Measurements from ENCODE around the gene VAV3.

Gene VAV3

DNA sequence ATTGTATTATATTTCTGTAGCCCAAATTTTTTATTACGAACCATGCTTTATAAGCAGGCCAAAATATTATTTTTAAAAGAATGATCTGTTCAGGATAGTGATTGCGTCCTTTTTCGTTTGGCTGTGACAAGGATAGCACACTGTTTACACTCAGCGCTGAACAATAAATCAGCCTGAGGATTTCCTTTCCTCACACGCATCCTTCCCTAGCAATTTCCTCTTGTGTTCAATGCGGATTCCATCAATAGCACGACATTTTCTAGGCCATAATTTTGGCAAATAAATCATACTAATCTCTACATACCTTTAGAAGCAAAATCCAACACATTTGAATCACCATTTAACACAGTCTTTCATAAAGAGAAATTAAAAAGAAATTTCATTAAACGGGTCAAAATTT lies 1.6 kb upstream of the VAV3 start:
- H3K36me3 ChIP-seq (ENCODE audit: control insufficient read depth, low read depth, low read length), result no peaks in the 10 kb centered on the region
- peaks cover 28% of the 10 kb centered on the region for H3K27me3 ChIP-seq (ENCODE audit: control insufficient read depth, insufficient read depth, low read length)
- H3K27ac ChIP-seq (ENCODE audit: low read length), result no peak overlapping the region
- H3K9me3 ChIP-seq (ENCODE audit: control insufficient read depth, low read depth, low read length), result no peaks in the 10 kb centered on the region
- H3K4me3 ChIP-seq (ENCODE audit: low read length), result no peak overlapping the region
- H3K9ac ChIP-seq (ENCODE audit: low read length), result no peak overlapping the region
- peaks cover 12% of the 10 kb centered on the region for H3K4me1 ChIP-seq (ENCODE audit: control insufficient read depth, low read depth, low read length)

DNA sequence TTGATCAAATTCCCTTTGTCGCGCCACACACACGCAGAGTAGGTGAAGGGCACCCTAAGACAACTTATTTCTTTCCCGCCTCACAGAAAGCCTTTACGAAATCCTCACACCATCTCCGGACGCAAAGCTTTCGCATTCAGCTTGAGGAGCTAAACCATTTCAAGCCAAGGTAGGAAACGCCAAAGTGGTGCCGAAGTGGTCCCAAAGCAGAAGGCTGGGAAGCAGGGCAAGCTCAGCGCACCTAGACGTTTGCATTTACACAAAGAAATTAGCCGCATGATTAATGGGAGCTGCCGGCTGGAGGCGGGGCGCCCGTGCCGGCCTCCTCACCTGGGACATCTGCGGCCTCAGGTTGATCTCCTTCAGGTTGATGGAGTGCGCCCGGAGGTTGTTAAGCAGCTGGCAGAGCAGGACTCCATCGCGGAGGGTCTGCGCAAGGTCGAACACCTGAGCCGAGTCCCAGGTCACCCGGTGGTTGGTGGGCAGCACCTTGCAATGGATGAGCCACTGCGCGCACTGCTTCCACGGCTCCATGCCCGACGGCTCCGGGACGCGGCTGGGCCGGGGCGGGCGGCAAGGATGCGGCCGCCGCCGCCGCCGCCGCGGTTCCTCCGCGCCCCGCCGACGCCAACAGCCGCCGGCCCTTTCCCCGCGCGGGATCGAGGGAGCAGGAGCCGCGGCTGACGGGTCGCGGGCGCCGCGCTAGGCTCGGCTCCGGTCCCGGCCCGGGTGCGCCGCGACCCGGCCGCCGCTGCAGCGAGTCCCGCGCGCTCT lies 457 bp downstream of the VAV3 start:
- H3K4me1 ChIP-seq (ENCODE audit: control insufficient read depth, low read depth, low read length), result peaks cover 12% of the 10 kb centered on the region
- peak overlapping the region; percentile 80 for H3K4me3 ChIP-seq (ENCODE audit: low read length)
- H3K27me3 ChIP-seq (ENCODE audit: control insufficient read depth, insufficient read depth, low read length), result peaks cover 28% of the 10 kb centered on the region
- no peak overlapping the region for H3K27ac ChIP-seq (ENCODE audit: low read length)
- H3K9me3 ChIP-seq (ENCODE audit: control insufficient read depth, low read depth, low read length), result no peaks in the 10 kb centered on the region
- H3K9ac ChIP-seq (ENCODE audit: low read length), result peak overlapping the region; percentile 57
- no peaks in the 10 kb centered on the region for H3K36me3 ChIP-seq (ENCODE audit: control insufficient read depth, low read depth, low read length)

DNA sequence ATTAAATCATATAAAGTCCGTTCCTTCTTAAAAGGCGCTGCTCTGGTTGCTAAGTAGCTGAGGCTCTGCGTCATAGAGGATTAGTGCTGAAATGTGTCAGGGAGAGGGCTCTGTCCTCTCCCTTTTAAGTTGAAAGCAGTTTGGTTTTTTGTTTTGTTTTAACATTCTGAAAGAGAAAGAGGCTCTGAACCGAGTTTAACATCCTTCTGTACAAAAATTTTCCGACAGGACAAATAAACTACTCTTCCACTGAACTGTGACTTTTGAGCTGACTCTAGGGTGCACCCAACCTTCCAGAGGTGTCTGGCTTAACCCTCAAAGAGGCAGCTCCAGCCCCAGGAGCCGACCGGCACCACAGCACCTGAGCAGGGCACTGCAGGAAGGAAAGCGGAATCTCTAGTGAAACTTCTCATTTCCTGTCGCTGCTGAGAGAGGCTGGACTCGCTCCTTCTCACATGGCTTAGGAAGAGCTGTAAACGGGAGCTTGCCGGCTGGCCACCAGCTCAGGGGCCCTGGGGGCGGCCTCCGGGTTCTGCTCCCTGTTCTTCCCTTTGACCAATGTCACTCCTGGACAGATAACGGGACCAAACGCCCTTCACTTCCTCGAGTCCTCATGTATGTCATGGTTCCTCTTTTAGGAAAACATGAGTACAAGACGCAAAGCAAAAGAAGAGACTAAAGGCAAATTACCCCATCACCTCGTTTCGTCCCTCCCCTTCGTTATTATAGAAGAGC lies 1.2 kb downstream of the VAV3 start:
- no peaks in the 10 kb centered on the region for H3K9me3 ChIP-seq (ENCODE audit: control insufficient read depth, low read depth, low read length)
- H3K4me3 ChIP-seq (ENCODE audit: low read length), result peak overlapping the region; percentile 80
- H3K27me3 ChIP-seq (ENCODE audit: control insufficient read depth, insufficient read depth, low read length), result peaks cover 28% of the 10 kb centered on the region
- no peak overlapping the region for H3K27ac ChIP-seq (ENCODE audit: low read length)
- H3K36me3 ChIP-seq (ENCODE audit: control insufficient read depth, low read depth, low read length), result no peaks in the 10 kb centered on the region
- peak overlapping the region; percentile 57 for H3K9ac ChIP-seq (ENCODE audit: low read length)
- H3K4me1 ChIP-seq (ENCODE audit: control insufficient read depth, low read depth, low read length), result peaks cover 12% of the 10 kb centered on the region

DNA sequence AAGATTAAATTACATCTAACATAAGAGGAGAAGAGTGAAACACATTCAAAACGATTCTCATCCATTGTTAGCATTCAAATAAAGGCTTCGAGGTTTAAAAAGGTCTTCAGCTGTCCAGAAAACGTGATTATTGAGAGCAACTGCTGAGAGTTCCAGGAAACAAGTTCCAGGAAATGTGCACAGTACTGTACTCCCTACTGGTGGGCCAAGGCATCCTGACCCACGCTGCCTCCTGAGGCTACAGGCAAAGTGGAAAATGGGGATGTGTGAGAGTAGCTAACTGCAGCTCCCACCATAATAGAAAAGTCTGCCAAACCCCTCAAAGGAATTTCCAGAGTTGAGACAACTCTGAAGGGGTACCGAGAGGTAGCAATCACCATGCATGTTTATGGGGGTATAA lies 2.0 kb downstream of the VAV3 start:
- peaks cover 28% of the 10 kb centered on the region for H3K27me3 ChIP-seq (ENCODE audit: control insufficient read depth, insufficient read depth, low read length)
- H3K4me1 ChIP-seq (ENCODE audit: control insufficient read depth, low read depth, low read length), result peaks cover 12% of the 10 kb centered on the region
- H3K9me3 ChIP-seq (ENCODE audit: control insufficient read depth, low read depth, low read length), result no peaks in the 10 kb centered on the region
- no peaks in the 10 kb centered on the region for H3K36me3 ChIP-seq (ENCODE audit: control insufficient read depth, low read depth, low read length)
- peak overlapping the region; percentile 80 for H3K4me3 ChIP-seq (ENCODE audit: low read length)
- no peak overlapping the region for H3K27ac ChIP-seq (ENCODE audit: low read length)
- no peak overlapping the region for H3K9ac ChIP-seq (ENCODE audit: low read length)

DNA sequence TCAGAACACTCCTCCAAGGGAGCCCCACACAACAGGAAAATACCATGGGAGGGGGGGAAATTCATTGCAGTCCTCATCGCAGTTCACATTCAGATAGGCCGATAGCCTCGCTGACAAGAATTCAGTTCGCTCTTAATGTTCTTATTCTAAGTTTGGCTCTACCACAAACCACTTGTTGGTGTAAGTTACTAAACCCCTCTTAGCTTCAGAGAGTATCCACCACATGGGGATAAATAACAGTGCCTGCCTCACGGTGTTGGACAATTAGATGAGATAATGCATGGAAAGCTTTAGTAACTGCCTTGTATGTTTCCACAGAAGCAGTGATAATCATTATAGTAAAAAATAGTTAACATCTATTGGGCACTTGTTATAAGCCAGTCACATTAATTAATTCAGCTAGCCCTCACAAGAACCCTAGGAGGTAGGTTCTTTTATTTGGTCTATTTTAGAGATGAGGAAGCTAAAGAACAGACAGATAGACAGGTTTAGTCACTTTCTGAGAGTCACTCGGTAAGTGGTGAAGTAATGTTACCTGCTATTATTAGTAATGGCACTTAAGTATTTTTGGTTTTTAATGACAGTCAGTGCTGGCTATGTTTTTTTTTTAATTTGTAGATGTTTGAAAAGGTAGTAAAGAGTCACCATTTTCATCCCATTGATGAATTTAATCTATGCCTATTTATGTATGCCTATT lies 10.1 kb downstream of the VAV3 start:
- H3K4me3 ChIP-seq (ENCODE audit: low read length), result no peak overlapping the region
- no peak overlapping the region for H3K9ac ChIP-seq (ENCODE audit: low read length)
- no peaks in the 10 kb centered on the region for H3K4me1 ChIP-seq (ENCODE audit: control insufficient read depth, low read depth, low read length)
- H3K36me3 ChIP-seq (ENCODE audit: control insufficient read depth, low read depth, low read length), result no peaks in the 10 kb centered on the region
- no peak overlapping the region for H3K27ac ChIP-seq (ENCODE audit: low read length)
- H3K27me3 ChIP-seq (ENCODE audit: control insufficient read depth, insufficient read depth, low read length), result no peaks in the 10 kb centered on the region
- no peaks in the 10 kb centered on the region for H3K9me3 ChIP-seq (ENCODE audit: control insufficient read depth, low read depth, low read length)

DNA sequence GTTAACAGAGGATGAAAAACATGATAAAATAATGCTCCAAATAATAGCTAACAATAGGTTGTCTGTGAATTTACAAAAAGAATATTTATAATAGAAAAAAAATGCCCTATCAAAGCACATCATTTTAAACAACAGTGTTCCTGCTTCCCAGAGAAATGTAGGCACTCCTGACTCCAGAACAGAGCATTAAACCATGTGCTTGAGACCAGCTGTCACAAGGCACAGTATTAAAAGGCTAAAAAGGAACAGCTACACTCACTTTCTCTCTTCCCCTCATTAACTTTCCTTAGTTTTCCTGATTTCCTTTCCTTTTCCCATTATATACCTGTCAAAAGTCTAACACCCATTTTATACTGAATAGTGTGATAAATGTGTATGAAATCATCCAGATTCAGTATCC lies 10.9 kb downstream of the VAV3 start:
- H3K27ac ChIP-seq (ENCODE audit: low read length), result no peak overlapping the region
- H3K4me1 ChIP-seq (ENCODE audit: control insufficient read depth, low read depth, low read length), result no peaks in the 10 kb centered on the region
- H3K4me3 ChIP-seq (ENCODE audit: low read length), result no peak overlapping the region
- H3K27me3 ChIP-seq (ENCODE audit: control insufficient read depth, insufficient read depth, low read length), result no peaks in the 10 kb centered on the region
- no peaks in the 10 kb centered on the region for H3K9me3 ChIP-seq (ENCODE audit: control insufficient read depth, low read depth, low read length)
- H3K9ac ChIP-seq (ENCODE audit: low read length), result no peak overlapping the region
- no peaks in the 10 kb centered on the region for H3K36me3 ChIP-seq (ENCODE audit: control insufficient read depth, low read depth, low read length)

DNA sequence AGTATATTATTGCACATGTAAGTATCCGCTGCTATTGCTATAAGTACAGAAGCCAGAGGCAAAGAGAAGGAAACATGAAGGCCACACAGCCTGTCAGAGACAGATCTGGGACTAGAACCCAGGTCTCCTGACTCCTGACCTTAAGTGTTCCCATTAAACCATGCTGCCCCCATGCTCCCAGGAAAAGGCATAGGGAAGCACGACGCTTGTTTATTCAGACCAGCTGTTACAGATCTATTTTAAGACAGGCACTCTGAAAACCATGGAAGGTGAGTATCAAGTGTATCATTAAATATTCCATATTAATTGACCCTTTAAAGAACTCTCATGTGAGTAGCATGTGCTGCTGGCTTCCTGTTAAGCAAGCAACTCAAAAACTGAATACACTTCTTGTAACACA lies 11.4 kb downstream of the VAV3 start:
- Histone ChIP-seq H3K4me3 (ENCODE audit: low read length) (no peak overlapping the region), H3K36me3 (ENCODE audit: control insufficient read depth, low read depth, low read length) (no peaks in the 10 kb centered on the region), H3K27ac (ENCODE audit: low read length) (no peak overlapping the region), H3K9ac (ENCODE audit: low read length) (no peak overlapping the region), H3K9me3 (ENCODE audit: control insufficient read depth, low read depth, low read length) (no peaks in the 10 kb centered on the region), H3K27me3 (ENCODE audit: control insufficient read depth, insufficient read depth, low read length) (no peaks in the 10 kb centered on the region), H3K4me1 (ENCODE audit: control insufficient read depth, low read depth, low read length) (no peaks in the 10 kb centered on the region)

DNA sequence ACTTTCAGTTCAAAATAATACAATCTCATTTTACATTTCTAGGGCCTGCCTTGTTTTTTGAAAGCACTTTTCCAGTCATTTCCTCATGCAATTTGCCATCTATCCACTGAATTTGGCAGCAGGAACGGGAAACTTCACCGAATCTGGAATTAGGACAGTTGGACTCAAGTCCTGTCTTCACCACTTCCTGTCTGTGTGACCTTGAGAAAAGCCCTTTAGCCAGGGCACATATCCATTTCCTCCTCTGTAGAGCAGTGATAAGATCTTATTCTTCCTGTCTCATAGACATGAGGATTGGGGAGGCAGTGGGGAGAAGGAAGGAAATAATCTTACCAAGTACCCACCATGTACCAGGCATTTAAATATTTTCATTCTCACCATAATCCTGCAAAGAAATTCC lies 12.0 kb downstream of the VAV3 start:
- Histone ChIP-seq H3K4me3 (ENCODE audit: low read length) (no peak overlapping the region), H3K9me3 (ENCODE audit: control insufficient read depth, low read depth, low read length) (no peaks in the 10 kb centered on the region), H3K27me3 (ENCODE audit: control insufficient read depth, insufficient read depth, low read length) (no peaks in the 10 kb centered on the region), H3K27ac (ENCODE audit: low read length) (no peak overlapping the region), H3K36me3 (ENCODE audit: control insufficient read depth, low read depth, low read length) (no peaks in the 10 kb centered on the region), H3K9ac (ENCODE audit: low read length) (no peak overlapping the region), H3K4me1 (ENCODE audit: control insufficient read depth, low read depth, low read length) (no peaks in the 10 kb centered on the region)

DNA sequence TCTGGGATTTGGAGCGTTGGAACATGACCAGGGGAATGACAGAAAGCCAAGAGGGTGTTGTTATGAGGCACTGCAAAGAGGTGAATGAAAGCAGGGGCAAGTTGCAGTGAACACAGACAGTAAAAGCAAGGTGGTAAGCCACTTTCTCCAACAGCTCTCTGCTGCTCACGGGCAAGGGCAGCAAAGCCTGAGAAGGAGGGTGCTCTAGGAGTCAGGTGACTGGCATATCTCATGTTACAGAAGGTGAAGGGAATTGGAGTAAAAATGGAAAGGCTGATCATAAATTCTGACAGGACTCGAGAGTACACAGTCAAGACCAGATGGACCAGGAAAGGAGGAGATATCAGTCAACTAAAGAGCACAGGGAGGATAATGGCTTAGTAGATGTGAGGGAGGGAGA lies 14.5 kb downstream of the VAV3 start:
- Histone ChIP-seq H3K9ac (ENCODE audit: low read length) (no peak overlapping the region), H3K27ac (ENCODE audit: low read length) (no peak overlapping the region), H3K4me3 (ENCODE audit: low read length) (no peak overlapping the region)

DNA sequence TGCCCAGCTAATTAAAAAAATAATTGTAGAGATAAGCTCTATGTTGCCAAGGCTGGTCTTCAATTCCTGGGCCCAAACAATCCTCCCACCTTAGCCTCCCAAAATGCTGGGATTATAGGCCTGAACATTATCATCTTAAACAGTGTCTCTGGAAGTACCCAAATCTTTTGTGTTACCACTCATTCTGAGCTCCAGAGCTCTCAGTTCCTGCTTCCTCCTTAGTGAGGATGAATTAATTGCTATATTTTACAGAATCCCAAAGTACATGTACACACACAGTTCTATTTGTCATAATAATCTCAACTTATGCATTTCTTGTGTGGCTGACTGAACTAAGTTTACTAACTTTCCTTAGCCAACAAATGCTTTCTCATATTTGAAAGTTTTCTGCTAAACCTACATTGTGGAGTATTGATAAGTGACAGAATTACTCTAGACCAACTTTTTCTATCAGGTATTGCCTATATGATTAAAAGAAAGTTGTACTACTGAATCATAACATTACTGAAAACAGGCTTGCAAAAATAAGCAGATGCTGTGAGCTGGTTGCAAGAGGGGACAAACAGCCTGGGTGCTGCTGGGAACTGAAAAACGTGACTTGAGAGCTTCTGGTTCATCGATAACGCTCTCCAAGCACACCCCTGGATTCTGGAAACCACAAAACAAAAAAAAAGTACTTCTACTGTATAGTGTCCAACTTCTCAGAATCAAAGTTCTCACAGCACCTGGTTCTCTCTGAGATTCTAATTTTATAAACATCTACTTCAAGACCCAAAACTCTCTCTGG lies 15.3 kb downstream of the VAV3 start:
- no peak overlapping the region for H3K27ac ChIP-seq (ENCODE audit: low read length)
- H3K9ac ChIP-seq (ENCODE audit: low read length), result no peak overlapping the region
- H3K4me3 ChIP-seq (ENCODE audit: low read length), result no peak overlapping the region
- no peaks in the 10 kb centered on the region for H3K4me1 ChIP-seq (ENCODE audit: control insufficient read depth, low read depth, low read length)
- H3K27me3 ChIP-seq (ENCODE audit: control insufficient read depth, insufficient read depth, low read length), result no peaks in the 10 kb centered on the region
- H3K36me3 ChIP-seq (ENCODE audit: control insufficient read depth, low read depth, low read length), result no peaks in the 10 kb centered on the region
- no peaks in the 10 kb centered on the region for H3K9me3 ChIP-seq (ENCODE audit: control insufficient read depth, low read depth, low read length)

More for the DNA sequence above, 14.5 kb downstream of the VAV3 start:
- H3K27me3 ChIP-seq (ENCODE audit: control insufficient read depth, insufficient read depth, low read length), result no peaks in the 10 kb centered on the region
- H3K36me3 ChIP-seq (ENCODE audit: control insufficient read depth, low read depth, low read length), result no peaks in the 10 kb centered on the region
- no peaks in the 10 kb centered on the region for H3K4me1 ChIP-seq (ENCODE audit: control insufficient read depth, low read depth, low read length)
- no peaks in the 10 kb centered on the region for H3K9me3 ChIP-seq (ENCODE audit: control insufficient read depth, low read depth, low read length)

DNA sequence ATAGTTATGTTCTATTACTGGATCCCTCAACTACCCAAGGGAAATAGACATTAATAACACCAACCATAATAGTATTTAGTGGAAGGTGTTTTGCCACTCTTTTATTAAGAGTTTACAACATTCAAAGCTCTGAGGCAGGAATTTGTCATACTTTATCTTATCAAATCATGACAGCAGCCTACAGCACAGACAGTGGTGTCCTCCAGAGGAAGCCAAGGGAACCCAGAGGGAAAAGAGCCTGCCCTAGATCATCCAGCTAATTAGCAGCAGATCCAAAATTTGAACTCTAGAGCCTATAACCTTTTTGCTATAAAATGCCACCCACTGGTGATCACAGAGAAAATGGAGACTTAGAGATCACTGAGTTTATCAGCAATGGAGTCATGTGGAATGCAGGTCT lies 18.2 kb downstream of the VAV3 start:
- H3K27ac ChIP-seq (ENCODE audit: low read length), result no peak overlapping the region
- no peak overlapping the region for H3K4me3 ChIP-seq (ENCODE audit: low read length)
- H3K9ac ChIP-seq (ENCODE audit: low read length), result no peak overlapping the region
- H3K4me1 ChIP-seq (ENCODE audit: control insufficient read depth, low read depth, low read length), result no peaks in the 10 kb centered on the region
- no peaks in the 10 kb centered on the region for H3K27me3 ChIP-seq (ENCODE audit: control insufficient read depth, insufficient read depth, low read length)
- no peaks in the 10 kb centered on the region for H3K9me3 ChIP-seq (ENCODE audit: control insufficient read depth, low read depth, low read length)
- no peaks in the 10 kb centered on the region for H3K36me3 ChIP-seq (ENCODE audit: control insufficient read depth, low read depth, low read length)
